NCI-H2196 treated with DMSO at 0.1 percent for 48 hours (cell line): ENCODE data around the gene TTC22.

ENCODE experiments used
- DNase-seq: peaks from one replicate; lab custom pipeline; 2025; ENCODE audit not compliant: unreplicated experiment; lab: John Stamatoyannopoulos, UW

Gene TTC22

GRCh38 chr1:54800899-54801759, at the start of gene TTC22:
TSS of gene TTC22 (minus strand) at chr1:54801323. CDS start at chr1:54801163, 160 bp downstream.
- DNase-seq = no peak

- no peak for DNase-seq
These were observed 49.6 kb upstream of the TTC22 start for GRCh38 chr1:54850737-54851136.

- no peak for DNase-seq
These were observed 49.1 kb upstream of the TTC22 start for GRCh38 chr1:54850069-54850730.

- DNase-seq = no peak
These were observed 48.3 kb upstream of the TTC22 start for GRCh38 chr1:54849219-54850068.

GRCh38 chr1:54848134-54848948, 47.2 kb upstream of the TTC22 start:
- no peak for DNase-seq

GRCh38 chr1:54846716-54847284, 45.7 kb upstream of the TTC22 start:
- DNase-seq = no peak

- DNase-seq = no peak
These were observed 45.2 kb upstream of the TTC22 start for GRCh38 chr1:54846301-54846700.

GRCh38 chr1:54845772-54846171, 44.6 kb upstream of the TTC22 start:
- DNase-seq = no peak

- no peak for DNase-seq
These were observed 43.4 kb upstream of the TTC22 start for GRCh38 chr1:54844564-54844963.

GRCh38 chr1:54843449-54843848, 42.3 kb upstream of the TTC22 start:
- DNase-seq = no peak

GRCh38 chr1:54842963-54843362, 41.8 kb upstream of the TTC22 start:
- DNase-seq = no peak

- DNase-seq = no peak
These were observed 41.2 kb upstream of the TTC22 start for GRCh38 chr1:54842206-54842915.

GRCh38 chr1:54839824-54840223, 38.7 kb upstream of the TTC22 start:
- no peak for DNase-seq

- no peak for DNase-seq
These were observed 37.5 kb upstream of the TTC22 start for GRCh38 chr1:54838565-54839180.

GRCh38 chr1:54837002-54837853, 36.1 kb upstream of the TTC22 start:
- DNase-seq = no peak

- no peak for DNase-seq
These were observed 35.5 kb upstream of the TTC22 start for GRCh38 chr1:54836594-54836993.

- peak; percentile 4 for DNase-seq
These were observed 34.8 kb upstream of the TTC22 start for GRCh38 chr1:54835970-54836369.
